Measurements from ENCODE around the gene CMBL.
"Not testable (repeated sequence)": the region's sequence is repeated elsewhere in the genome, so short reads cannot be mapped to it uniquely, and the experiment has no call there.

CMBL gene

GRCh38 chr5:10253390-10253789, 54.3 kb downstream of the CMBL start:
- DNase-seq: no peak

GRCh38 chr5:10251405-10251804, 56.3 kb downstream of the CMBL start:
- no peak for DNase-seq

GRCh38 chr5:10250806-10251276, 56.9 kb downstream of the CMBL start:
- DNase-seq: no peak

- peak; percentile 99 for DNase-seq
Measured at GRCh38 chr5:10249948-10250805, 57.5 kb downstream of the CMBL start, which contains the start of gene CCT5. Gene CCT5 (plus strand): TSS chr5:10250280. CDS start chr5:10250341, 61 bp downstream.

- no peak for DNase-seq
Measured at GRCh38 chr5:10248378-10249260, 59.1 kb downstream of the CMBL start.

GRCh38 chr5:10247217-10247616, 60.5 kb downstream of the CMBL start:
- not testable (repeated sequence) for DNase-seq

- DNase-seq: no peak
Measured at GRCh38 chr5:10246761-10247160, 60.9 kb downstream of the CMBL start.

GRCh38 chr5:10244342-10244944, 63.3 kb downstream of the CMBL start:
- no peak for DNase-seq

- DNase-seq: no peak
Measured at GRCh38 chr5:10243660-10244240, 64.0 kb downstream of the CMBL start.

GRCh38 chr5:10235350-10235749, 72.4 kb downstream of the CMBL start:
- DNase-seq: no peak

GRCh38 chr5:10233505-10233904, 74.2 kb downstream of the CMBL start:
- DNase-seq: peak; percentile 98

GRCh38 chr5:10233011-10233410, 74.7 kb downstream of the CMBL start:
- DNase-seq: no peak

GRCh38 chr5:10232386-10232785, 75.3 kb downstream of the CMBL start:
- no peak for DNase-seq

GRCh38 chr5:10229306-10230048, 78.2 kb downstream of the CMBL start:
- peak; percentile 80 for DNase-seq

- no peak for DNase-seq
Measured at GRCh38 chr5:10228288-10228687, 79.4 kb downstream of the CMBL start.
